ENCODE measurements around the gene MAP2K5.
"Not testable (repeated sequence)": the region's sequence is repeated elsewhere in the genome, so short reads cannot be mapped to it uniquely, and the experiment has no call there.

Gene MAP2K5

DNA sequence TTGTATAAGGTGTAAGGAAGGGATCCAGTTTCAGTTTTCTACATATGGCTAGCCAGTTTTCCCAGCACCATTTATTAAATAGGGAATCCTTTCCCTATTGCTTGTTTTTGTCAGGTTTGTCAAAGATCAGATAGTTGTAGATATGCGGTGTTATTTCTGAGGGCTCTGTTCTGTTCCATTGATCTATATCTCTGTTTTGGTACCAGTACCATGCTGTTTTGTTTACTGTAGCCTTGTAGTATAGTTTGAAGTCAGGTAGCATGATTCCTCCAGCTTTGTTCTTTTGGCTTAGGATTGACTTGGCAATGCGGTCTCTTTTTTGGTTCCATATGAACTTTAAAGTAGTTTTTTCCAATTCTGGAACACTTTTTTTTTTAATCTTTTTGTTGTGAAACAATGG is 130.3 kb downstream of the MAP2K5 start:
- DNase-seq (ENCODE audit: low read depth in 3 of 3) = not testable (repeated sequence)

DNA sequence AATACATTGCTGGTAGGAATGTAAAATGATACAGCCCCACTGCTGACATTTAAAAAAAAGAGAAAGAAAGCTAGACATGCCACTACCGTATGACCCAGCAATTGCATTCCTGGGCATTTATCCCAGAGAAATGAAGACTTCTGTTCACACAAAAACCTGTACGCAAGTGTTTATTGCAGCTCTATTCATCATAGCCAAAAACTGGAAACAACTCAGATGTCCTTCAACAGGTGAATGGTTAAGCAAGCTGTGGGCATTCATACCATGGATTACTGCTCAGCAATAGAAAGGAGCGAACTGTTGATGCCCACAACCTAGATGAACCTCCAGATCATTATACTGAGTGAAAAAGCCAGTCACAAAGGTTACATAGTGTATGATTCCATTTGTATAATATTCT is 132.5 kb downstream of the MAP2K5 start:
- no peak for DNase-seq (ENCODE audit: low read depth in 3 of 3)

DNA sequence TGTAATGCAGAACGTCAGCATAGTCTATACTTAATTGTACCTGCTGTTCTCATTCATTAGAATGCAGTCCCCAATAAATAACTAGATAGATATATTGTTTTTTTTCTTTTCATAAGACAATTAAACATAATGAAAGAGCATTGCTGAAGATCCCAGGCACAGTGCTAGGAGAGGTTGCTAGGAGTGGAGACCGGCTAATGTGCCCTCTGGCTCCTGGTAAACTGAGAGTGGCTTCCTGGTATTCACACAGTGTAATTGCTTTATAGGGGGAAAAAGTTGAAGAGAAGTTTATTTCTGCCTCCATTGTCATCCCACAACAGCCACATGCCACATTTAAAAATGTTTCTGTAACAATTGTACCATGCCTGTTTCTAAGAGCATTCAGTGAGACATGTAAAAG is 135.6 kb downstream of the MAP2K5 start:
- no peak for DNase-seq (ENCODE audit: low read depth in 3 of 3)

DNA sequence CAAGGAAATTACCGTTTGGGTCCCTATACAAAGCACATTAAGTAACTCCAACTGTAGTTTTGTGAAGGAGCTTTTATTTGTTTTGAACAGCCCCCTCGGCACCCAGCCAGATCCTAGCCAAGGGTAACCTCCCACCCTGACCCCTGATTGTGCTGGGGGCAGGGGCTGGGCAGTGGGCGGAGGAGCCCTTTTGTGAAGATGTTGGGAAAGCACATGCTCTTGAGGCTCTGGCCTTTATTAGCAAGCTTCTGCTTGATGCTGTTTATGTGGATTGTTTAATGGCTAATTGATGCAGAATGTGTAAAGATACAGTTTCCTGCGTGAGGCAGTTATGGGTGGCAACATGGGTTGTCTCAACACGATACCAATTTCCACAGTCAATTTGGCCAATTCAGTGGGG is 136.5 kb downstream of the MAP2K5 start:
- DNase-seq (ENCODE audit: low read depth in 3 of 3) = no peak

DNA sequence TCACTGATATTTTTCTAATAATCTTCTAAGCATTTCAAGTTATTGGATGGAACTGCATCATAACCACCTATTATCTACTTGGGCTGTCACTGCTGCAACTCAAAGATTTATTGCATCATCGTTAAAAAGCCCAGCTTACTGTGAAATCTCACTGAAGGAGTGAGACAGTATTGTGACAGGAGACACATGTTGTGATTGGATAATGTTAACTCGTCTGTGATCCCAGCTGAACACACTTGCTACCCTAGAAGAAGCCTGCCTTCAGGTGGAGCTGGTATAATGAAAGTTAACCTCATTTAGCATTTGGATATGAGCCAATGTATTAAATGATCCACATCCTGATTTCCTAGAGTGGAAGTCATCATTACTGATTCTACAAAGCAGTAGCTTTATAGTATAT is 138.1 kb downstream of the MAP2K5 start:
- DNase-seq (ENCODE audit: low read depth in 3 of 3) = no peak

DNA sequence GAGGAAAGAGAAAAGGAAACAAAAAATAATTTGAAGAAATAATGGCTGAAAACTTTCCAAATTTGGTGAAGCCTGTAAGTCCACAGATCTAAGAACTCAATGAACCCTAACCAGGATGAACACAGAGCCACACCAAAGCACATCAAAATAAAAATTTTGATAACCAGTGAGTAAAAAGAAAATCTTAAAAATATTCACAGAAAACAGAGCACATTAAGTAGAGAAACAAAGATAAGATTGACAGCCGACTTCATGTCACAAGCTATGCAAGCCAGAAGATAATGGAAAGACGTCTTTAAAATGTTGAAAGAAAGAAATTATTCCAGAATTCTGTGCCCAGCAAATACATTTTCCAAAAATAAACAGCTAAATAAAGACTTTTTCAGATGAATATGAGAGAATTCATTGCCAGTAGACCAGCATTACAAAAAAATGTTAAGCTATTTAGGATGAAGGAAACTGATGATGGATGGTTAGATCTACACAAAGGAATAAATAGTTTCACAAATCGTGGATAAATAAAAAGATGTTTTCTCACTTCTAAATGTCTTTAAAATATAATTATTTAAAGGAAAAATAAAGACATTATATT is 142.6 kb downstream of the MAP2K5 start:
- DNase-seq (ENCODE audit: low read depth in 3 of 3) = no peak

DNA sequence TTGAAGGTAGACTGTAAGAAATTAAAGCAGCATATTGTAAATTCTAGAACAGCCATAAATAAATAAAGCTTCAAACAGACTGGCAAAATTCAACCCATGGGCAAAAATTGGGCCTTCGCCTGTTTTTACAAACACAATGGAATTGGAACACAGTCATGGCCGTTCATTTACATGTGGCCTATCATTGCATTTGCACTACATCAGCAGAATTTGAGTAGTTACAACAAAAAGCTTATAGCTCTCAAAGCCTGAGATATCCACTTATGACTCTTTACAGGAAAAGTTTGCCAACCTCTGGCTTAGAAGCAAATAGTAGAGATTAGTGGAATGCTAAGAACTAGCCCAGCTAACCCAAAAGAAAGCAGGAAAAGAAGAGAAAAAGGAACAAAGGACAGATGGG is 143.2 kb downstream of the MAP2K5 start:
- no peak for DNase-seq (ENCODE audit: low read depth in 3 of 3)

DNA sequence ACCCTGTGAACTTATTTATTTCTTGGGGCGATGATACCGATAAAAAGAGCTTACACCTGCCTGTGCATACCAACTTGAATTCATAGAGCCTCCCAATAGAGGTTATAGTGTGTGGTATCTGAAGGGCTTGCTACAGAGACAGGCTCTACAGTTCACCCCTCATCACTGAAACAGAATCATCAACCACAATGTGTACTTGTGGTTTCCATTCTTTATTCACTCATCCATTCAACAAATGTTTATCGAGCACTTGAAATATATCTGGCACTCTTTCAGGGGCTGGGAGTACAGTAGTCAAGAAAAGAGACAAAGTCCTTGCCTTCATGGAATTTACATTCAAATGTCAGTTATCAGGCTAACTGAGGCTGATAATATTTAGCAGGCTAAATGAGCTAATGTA is 148.4 kb downstream of the MAP2K5 start:
- no peak for DNase-seq (ENCODE audit: low read depth in 3 of 3)

DNA sequence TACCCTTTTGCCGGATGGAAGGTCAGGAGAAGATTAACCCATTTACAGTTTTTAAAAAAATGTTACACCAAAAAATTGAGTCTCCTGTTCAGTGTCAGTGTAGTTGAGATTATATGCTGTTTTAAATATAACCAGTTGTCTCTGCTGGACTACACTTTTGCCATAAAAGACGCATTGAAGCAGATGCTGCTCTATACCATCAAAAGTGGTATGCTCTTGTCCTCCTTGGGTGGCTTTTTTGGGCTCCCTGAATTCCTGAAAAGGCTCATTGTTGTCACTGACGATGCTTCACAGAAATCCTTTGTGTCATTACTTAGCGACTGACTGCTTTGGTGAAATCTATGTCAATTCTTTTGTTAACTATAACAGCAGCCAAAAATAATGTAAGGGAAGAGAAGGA is 148.9 kb downstream of the MAP2K5 start:
- DNase-seq (ENCODE audit: low read depth in 3 of 3) = no peak

DNA sequence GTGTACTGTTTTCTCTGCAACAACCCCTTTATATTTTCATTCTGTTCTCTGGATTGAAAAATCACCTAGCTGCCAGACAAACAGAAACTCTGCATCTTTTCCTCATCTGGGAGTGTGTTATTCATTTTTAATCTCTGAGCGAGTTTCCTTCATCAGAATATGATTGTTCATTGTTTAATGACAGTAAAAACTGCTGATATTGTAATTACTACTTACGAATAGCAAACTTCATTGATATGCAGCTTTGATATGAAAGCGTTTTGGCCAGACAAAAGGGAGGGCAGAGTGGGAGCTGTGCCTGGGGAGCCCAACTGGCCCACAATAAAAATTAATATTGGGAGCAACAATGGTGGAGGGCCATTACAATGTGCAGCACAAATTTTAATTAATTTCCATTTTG is 150.1 kb downstream of the MAP2K5 start:
- DNase-seq (ENCODE audit: low read depth in 3 of 3) = no peak

DNA sequence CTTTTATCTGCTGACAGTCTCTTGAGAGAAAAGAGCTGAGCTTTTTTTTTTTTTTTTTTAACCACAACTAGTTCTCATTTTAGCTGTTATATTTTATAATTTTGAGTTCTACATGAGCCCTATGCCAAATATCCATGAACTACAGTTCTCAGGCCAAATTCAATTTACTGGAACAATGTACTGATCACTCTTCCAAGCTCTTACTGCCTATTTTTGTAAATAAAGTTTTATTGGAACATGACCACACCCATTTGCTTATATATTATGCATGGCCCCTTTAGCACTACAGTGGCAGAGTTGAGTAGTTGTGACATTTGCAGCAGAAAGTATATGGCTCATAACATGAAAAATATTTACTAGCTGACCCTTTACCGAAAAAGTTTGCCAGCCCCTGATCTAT is 153.6 kb downstream of the MAP2K5 start:
- DNase-seq (ENCODE audit: low read depth in 3 of 3) = no peak

DNA sequence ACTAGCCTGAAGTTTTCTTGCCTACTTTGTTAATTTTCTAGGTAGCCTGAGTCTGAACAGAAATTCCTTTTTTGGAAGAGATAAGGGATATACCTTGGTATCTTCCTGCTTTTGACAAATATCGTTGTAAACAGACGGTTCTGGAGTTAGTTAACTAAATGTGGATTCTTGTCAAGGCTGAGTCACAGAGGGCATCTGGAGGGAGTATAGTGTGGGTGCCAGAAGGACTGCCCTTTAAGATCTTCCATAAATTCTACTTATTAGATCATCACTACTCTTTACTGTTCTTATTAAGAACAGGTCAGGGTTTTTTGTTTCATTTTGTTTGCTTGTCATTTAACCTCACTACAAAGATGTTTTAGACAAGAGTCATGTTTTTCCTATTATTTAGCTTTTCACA is 157.5 kb downstream of the MAP2K5 start:
- DNase-seq (ENCODE audit: low read depth in 3 of 3) = no peak

DNA sequence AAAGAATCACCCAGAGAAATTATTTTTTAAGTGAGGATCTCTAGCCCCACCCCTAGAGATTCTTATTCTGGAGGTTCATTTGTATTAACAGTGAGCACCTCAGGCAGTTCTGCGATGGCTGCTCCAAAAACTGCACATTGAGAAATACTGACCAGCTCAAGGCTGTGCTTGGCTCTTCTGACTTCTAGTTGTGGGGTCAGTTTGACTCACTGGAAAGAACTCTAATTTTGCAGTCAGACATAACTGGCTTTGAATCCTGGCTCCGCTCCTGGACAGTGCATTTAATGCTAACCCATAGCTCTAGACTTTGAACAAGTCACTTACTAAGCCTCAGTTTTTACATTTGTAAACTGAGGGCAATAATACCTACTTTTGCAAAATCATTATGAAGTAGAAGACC is 159.2 kb downstream of the MAP2K5 start:
- no peak for DNase-seq (ENCODE audit: low read depth in 3 of 3)

DNA sequence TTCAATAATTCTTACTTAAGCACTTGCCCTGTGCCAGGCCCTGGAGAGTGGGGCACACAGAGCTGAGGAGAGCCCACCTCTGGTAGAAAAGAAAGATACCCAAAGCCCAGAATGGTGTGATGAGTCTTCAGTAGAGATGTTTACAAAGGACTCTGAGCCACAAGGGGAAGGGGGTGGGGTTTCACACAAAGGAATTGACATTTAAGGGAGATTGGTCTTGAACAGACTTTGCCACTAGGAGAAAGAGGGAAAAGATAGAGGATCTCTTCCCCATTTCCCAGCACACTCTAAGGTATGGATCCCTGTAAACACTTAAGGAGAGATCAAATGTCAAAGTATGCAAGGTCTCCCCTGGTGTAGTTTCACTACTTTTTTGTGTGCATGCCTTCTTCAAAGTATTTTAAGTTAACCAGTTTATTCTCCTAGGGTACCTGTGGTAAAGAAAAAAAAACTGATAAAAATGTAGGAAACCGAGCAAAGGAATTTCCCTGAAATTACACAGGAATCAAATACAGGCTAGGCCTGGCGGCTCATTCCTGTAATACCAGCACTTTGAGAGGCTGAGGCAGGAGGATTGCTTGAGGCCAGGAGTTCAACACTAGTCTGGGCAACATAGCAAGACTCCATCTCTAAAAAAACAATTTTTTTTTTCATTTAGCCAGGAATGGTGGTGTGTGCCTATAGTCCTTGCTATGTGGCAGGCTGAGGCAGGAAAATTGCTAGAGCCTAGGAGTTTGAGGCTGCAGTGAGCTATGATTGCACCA is 165.2 kb downstream of the MAP2K5 start:
- DNase-seq (ENCODE audit: low read depth in 3 of 3) = no peak

DNA sequence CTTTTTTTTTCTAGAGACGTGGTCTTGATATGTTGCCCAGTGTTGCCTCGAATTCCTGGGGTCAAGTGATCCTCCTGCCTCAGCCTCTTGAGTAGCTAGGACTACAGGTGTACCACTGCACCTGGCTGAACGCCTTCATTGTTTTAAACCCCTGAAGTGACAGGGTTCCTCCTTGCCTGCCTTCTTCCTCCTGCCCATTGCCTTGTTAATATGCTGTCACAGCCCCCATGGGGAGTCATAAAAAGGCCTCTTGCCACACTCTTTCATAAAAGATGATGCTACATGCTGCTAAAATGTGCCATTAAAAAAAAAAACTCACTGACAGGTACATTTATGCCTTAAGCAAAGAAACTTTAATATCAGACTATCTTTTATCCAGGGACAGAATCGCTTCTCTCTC is 166.0 kb downstream of the MAP2K5 start:
- DNase-seq (ENCODE audit: low read depth in 3 of 3) = no peak

DNA sequence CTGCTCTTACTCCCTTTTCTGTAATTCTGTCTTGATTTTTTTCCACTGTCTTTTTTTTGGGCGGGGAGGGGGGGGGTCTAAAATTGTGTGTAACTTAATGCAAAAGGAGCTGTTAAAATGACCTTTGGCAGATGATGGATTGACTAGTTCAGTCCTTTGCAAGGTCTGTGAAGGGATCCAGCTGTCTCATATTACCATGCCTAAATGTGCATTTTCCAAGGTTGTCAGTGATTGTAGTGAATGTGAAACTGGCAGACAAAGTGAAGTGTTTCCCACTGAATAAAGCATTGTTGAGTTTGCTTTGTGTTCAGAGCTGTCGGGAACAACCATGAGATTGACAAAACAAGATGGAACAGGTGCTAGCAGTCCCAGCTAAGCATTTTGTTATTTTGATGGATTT is 172.7 kb downstream of the MAP2K5 start:
- DNase-seq (ENCODE audit: low read depth in 3 of 3) = no peak

DNA sequence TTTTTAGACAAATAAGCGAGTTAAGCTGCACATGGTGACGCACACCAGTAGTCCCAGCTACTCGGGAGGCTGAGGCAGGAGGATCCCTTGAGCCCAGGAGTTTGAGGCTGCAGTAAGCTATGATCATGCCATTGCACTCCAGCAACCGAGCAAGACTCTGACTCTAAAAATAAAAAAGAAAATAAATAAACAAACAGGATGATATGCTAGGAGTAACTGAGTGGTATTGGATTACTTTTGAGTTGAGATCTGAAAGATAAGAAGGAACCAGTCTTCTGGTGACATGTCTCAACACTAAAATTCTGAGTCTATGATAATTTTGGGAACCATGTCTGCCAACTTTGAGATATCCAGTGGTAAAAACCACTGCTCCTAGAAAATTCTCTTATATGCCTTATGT is 173.7 kb downstream of the MAP2K5 start:
- DNase-seq (ENCODE audit: low read depth in 3 of 3) = no peak

DNA sequence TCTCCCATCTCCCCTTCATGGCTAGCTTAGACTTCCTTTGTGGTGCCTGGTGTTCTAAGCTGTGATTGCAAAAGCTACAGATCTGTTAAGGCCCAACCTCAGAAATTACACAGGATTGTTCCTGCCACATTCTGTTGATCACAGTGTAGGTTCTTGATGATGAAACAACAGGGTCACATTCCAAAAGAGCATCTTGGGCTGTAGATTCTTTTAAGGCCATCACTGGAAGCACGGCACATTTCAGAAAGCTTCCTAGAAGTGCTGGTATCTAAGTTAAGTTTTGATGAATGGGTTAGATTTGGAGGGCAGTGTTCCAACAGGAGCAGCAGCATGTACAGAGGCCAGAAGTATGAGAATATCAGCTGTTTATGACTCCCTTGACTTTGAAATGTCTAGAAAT is 175.3 kb downstream of the MAP2K5 start:
- DNase-seq (ENCODE audit: low read depth in 3 of 3) = no peak

DNA sequence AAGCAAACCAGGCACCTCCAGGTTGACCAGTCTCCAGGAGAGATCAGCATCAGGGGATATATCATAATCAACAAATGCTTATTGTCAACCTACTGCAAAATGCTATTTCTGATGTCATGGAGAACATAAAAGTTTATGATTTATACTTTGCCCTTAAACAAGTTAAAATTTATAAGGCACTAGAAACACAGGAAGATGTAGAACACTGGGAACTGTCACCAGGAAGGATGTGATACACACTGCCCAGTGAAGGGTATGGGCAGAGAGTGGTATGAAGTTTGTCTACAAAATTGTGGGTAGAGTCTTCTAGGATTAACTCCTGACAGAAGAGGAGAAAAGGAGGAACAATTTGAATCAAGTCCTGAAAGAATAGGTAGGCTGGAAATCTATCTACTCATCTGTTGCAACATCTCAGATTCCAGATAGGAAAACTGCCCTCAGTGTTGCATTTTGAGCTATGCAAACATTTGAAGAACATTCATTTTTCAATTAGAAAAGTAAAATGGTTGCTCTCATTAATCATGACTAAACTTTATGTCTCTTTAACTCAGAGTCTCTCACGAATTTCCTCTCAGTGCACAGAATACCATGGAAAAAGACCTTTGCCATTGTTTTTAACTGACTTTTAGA is 176.9 kb downstream of the MAP2K5 start:
- DNase-seq (ENCODE audit: low read depth in 3 of 3) = no peak

DNA sequence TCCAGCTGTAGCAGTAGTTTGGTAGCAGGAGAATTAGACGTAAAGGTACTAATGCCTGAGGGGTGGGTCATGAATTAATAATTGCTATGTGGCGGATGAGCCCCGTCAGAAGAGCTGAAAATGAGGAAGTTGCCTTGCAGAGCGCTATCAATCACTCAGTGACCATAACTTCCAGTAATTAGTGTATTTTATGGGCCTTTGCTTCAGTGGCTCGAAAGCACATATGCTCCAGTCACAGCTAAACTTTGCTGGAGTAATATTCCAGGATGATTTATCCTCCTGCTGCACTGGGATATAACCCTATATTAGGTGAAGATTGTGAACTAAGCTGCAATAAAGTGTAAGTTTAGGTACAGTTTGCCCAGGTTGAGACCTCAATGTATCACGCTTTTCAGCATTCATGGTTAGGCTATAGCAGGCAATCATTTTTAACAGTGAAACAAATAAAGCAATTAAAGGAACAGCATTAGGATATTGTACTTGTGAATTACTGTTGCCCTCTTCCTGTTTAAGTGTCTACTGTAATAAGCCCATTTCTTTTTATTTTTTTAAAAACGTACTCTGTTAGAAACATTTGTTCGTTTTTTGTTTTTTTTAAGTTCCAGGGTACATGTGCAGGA is 178.2 kb downstream of the MAP2K5 start:
- DNase-seq (ENCODE audit: low read depth in 3 of 3) = no peak

DNA sequence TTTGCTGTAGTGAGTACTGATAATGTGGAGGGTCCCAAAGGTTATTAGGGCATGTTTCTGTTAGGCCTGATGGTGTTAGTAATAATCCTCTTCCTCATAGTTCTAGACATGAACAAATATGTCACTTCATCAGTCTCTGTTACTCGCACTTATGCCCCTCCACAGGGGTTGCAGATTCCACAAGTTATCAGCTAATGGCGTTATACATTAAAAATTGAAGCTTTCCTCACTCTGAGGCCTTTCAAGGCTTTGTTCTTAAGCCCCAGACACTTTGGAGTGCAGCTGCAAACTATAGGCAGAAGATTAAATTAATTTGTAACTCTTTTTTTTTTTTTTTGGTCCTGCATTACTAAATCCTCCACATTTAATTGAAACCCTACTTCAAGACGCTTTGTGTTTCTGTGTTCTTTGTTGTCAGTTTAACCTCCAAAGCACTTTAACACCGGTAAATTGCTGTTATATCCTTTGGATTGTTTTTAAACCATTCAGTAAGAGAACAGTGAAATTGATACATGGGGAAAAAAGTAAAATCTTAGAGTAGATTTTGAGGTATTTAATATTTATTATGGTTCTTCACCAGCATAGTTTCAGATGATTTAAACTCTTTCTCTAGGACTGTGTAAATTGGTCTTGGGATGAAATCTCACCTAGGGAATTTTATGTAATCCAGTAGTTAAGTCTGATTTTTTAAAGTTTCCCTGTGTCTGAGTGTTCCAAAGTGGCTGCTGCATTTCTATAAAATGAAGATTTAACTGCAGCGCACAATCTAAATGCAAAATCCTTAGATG is 179.7 kb downstream of the MAP2K5 start:
- no peak for DNase-seq (ENCODE audit: low read depth in 3 of 3)
